ENCODE measurements around the gene LRP1-AS. TPM values are rescaled to one million over a fixed set of nuclear protein-coding genes. Genes with fewer than 3 reads are reported as not detected.
A peak's percentile ranks its signal among the peaks of the same experiment; 100 is the strongest.

Gene LRP1-AS
- total RNA-seq, 1 donor from 2014 or later = not detected

GRCh38 chr12:57134949-57135348 is 12.5 kb downstream of the LRP1-AS start:
- no peak overlapping the region for H3K4me3 Mint-ChIP-seq (ENCODE audit: low read depth)
- H3K27me3 Mint-ChIP-seq = peaks cover 3% of the 10 kb centered on the region
- peaks cover 40% of the 10 kb centered on the region for H3K4me1 Mint-ChIP-seq (ENCODE audit: low read depth)
- DNase-seq (ENCODE audit: low spot score, unreplicated experiment) = no peak
- peaks cover 8% of the 10 kb centered on the region for H3K36me3 Mint-ChIP-seq (ENCODE audit: insufficient read depth)
- TF ChIP-seq, protein P1, sequence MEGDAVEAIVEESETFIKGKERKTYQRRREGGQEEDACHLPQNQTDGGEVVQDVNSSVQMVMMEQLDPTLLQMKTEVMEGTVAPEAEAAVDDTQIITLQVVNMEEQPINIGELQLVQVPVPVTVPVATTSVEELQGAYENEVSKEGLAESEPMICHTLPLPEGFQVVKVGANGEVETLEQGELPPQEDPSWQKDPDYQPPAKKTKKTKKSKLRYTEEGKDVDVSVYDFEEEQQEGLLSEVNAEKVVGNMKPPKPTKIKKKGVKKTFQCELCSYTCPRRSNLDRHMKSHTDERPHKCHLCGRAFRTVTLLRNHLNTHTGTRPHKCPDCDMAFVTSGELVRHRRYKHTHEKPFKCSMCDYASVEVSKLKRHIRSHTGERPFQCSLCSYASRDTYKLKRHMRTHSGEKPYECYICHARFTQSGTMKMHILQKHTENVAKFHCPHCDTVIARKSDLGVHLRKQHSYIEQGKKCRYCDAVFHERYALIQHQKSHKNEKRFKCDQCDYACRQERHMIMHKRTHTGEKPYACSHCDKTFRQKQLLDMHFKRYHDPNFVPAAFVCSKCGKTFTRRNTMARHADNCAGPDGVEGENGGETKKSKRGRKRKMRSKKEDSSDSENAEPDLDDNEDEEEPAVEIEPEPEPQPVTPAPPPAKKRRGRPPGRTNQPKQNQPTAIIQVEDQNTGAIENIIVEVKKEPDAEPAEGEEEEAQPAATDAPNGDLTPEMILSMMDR (IDR thresholded peaks at IDR 0.05; ENCODE audit: unreplicated experiment) = no peak
- no peak overlapping the region for H3K27ac Mint-ChIP-seq
- H3K9me3 Mint-ChIP-seq (ENCODE audit: low read depth) = no peaks in the 10 kb centered on the region

DNA sequence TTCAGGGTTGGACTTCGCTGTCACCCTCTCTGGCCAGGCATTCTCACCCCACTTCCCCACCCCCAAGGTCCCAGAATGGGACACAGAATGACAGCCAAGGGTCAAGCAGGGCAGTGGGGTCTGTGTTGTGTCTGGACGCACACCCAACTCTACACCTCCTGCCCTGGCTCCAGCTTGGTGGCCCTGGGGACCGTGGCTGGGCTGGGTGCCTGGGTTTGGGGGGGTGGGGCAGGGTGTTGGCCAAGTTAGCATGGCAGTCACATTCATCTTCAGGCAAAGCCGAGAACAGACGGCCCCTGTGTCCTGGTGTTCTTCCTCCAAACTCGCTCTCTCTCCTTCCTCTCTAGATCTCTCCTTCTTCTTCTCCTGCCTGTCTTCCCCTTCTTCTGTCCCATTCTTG is 13.5 kb downstream of the LRP1-AS start:
- peaks cover 2% of the 10 kb centered on the region for H3K36me3 Mint-ChIP-seq (ENCODE audit: insufficient read depth)
- no peak overlapping the region for H3K4me3 Mint-ChIP-seq (ENCODE audit: low read depth)
- no peaks in the 10 kb centered on the region for H3K9me3 Mint-ChIP-seq (ENCODE audit: low read depth)
- TF ChIP-seq, protein P1 (IDR thresholded peaks at IDR 0.05; ENCODE audit: unreplicated experiment) = no peak
- H3K27me3 Mint-ChIP-seq = peaks cover 3% of the 10 kb centered on the region
- peak overlapping the region; percentile 77 for H3K27ac Mint-ChIP-seq
- DNase-seq (ENCODE audit: low spot score, unreplicated experiment) = no peak
- H3K4me1 Mint-ChIP-seq (ENCODE audit: low read depth) = peaks cover 43% of the 10 kb centered on the region

DNA sequence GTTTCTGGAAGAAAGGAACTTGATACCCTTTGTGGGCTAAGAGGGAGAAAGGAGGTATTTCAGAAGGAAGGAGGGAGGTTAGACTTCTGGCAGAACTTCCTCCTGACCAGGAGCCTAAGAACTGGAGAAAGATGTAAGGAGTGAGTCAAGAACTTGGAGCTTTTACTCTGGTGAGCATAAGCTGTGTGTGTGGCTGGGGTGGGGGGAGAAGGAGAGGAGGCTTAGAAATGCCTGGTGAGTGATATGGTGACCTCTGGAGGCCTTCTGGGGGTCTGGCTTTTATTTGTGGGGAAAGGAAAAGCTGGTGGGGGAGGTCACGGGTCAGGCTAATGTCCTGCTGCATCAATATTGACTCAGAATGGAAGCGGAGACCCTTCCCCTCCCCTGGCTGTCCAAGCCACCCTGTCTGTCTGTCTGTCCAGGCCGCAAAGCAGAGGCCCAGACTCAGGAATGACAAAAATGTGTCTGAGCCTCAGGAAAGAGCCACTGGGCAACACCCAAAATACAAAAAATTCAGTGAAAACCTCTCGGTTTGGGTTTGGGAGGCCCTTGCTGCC is 14.3 kb downstream of the LRP1-AS start:
- no peak for DNase-seq (ENCODE audit: low spot score, unreplicated experiment)
- Mint-ChIP-seq H3K4me3 (ENCODE audit: low read depth) (no peak overlapping the region), H3K9me3 (ENCODE audit: low read depth) (no peaks in the 10 kb centered on the region), H3K4me1 (ENCODE audit: low read depth) (peaks cover 43% of the 10 kb centered on the region), H3K27me3 (peaks cover 3% of the 10 kb centered on the region), H3K27ac (peak overlapping the region; percentile 37), H3K36me3 (ENCODE audit: insufficient read depth) (no peaks in the 10 kb centered on the region)
- TF ChIP-seq, protein P1 (IDR thresholded peaks at IDR 0.05; ENCODE audit: unreplicated experiment) = no peak

DNA sequence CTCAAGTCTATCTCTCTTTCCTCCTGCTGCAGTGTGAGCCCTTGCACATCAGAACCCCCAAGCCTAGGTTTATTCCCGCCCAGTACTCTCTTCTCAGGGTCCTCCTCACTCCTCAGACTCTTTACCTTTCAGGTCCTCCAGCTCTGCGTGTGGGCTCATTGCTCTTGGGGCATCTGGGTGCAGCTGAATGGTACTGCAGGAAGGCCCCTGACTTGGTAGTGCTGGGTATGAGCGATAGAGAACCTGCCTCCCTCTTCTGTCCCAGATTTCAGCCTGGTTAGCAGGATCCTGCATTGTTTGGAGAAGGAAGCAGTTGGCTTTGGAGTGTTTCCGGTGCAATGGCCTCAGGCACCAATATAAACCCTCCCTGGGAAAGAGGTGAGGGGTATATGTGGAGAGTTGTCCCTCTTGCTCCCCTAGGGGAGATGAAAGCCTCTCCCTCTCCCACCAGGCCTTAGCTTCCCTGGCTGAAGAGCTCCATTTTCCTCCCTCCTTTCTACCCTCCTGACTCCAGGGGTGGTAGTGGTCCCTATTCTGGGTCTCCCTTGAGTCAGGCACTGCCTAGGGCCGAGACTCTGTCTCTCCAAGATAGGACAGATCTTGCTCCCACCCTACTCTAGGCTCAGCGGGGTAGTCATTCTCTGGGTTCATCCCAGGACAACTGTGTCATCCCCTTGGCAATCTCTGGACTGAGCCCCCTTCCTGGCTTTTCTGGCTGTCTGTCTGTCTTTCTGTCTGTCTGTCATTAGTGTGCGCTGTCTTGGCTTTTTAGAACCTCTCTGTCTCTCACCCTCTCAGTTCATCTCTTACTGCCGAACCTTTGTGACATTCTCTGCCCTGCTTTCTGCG is 15.3 kb downstream of the LRP1-AS start:
- peak overlapping the region; percentile 30 for H3K4me3 Mint-ChIP-seq (ENCODE audit: low read depth)
- H3K27me3 Mint-ChIP-seq = peaks cover 3% of the 10 kb centered on the region
- DNase-seq (ENCODE audit: low spot score, unreplicated experiment) = no peak
- TF ChIP-seq, protein P1 (IDR thresholded peaks at IDR 0.05; ENCODE audit: unreplicated experiment) = no peak
- no peaks in the 10 kb centered on the region for H3K9me3 Mint-ChIP-seq (ENCODE audit: low read depth)
- no peaks in the 10 kb centered on the region for H3K36me3 Mint-ChIP-seq (ENCODE audit: insufficient read depth)
- H3K27ac Mint-ChIP-seq = no peak overlapping the region
- peaks cover 46% of the 10 kb centered on the region for H3K4me1 Mint-ChIP-seq (ENCODE audit: low read depth)

DNA sequence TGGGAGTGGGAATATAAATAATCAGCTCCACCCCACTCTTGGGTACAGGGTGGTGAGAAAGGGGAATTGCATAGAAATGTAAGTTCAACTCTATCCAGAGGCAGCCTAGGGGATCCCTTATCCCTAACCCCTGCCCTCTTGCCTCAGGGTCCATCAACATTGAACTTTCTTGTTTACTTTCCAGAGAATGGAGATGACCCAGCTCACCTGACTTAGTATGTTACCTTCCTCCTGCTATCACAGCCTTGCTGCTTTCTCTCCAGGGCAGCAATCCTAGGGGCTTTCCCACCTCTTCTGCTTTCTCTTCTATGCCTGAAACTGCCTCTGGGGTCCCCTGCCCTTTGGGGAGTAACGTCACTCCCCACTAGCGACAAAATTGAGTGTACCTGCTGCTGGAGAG is 16.5 kb downstream of the LRP1-AS start:
- DNase-seq (ENCODE audit: low spot score, unreplicated experiment) = no peak

More for the DNA sequence above, 16.5 kb downstream of the LRP1-AS start:
- H3K4me3 Mint-ChIP-seq (ENCODE audit: low read depth) = peak overlapping the region; percentile 52
- H3K27me3 Mint-ChIP-seq = peaks cover 3% of the 10 kb centered on the region
- peaks cover 51% of the 10 kb centered on the region for H3K4me1 Mint-ChIP-seq (ENCODE audit: low read depth)
- TF ChIP-seq, protein P1 (IDR thresholded peaks at IDR 0.05; ENCODE audit: unreplicated experiment) = no peak
- H3K36me3 Mint-ChIP-seq (ENCODE audit: insufficient read depth) = no peaks in the 10 kb centered on the region
- no peaks in the 10 kb centered on the region for H3K9me3 Mint-ChIP-seq (ENCODE audit: low read depth)
- no peak overlapping the region for H3K27ac Mint-ChIP-seq

Data from progenitor cell of endocrine pancreas (in vitro differentiated cells).